ENCODE data around the gene CPSF7.
A peak's percentile ranks its signal among the peaks of the same experiment; 100 is the strongest.
"Not testable (repeated sequence)": the region's sequence is repeated elsewhere in the genome, so short reads cannot be mapped to it uniquely, and the experiment has no call there.

CPSF7 gene

DNA sequence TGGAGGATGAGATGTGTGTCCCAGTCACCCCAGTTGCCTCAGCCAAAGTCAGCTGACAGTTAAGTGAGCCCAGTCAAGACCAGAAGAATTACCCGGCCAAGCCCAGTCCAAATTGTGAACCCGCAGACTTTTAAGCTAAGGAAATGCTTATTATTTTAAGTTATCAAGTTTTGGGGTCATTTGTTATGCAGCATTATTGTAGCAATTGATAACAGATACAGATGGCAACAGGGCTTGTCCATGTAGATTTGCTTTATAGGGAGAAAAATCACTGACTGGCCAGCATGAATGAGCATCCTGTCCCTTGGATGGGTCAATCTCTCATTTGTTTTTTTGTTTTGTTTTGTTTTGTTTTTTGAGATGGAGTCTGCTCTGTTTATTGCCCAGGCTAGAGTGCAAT lies 23.1 kb upstream of the CPSF7 start:
- no peak for ATAC-seq
- Mint-ChIP-seq H3K9me3 (no peaks in the 10 kb centered on the region), H3K4me3 (no peak overlapping the region), H3K4me1 (no peaks in the 10 kb centered on the region), H3K27ac (no peak overlapping the region), H3K27me3 (no peaks in the 10 kb centered on the region), H3K36me3 (peaks cover 42% of the 10 kb centered on the region)

DNA sequence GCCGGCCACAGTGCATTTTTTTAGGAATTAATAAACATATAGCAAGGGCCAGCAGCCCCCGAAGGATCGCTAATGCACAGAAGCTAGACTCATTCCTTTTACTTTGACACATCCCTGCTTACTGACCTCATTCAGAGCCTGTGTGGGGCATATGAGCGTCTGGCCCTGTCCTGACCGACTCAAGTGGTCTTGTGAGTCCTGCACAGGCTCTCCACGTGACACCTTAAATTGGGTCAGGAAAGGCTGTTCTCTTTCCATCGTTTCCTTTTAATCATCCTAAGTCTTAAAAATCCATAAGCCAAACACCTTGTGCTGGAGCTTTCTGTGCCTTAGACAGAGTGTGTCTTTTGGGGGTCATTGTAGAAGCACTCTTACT lies 18.8 kb upstream of the CPSF7 start:
- Mint-ChIP-seq H3K4me3 (no peak overlapping the region), H3K36me3 (peaks cover 40% of the 10 kb centered on the region), H3K27me3 (no peaks in the 10 kb centered on the region), H3K9me3 (no peaks in the 10 kb centered on the region), H3K27ac (no peak overlapping the region), H3K4me1 (no peaks in the 10 kb centered on the region)
- ATAC-seq = no peak

DNA sequence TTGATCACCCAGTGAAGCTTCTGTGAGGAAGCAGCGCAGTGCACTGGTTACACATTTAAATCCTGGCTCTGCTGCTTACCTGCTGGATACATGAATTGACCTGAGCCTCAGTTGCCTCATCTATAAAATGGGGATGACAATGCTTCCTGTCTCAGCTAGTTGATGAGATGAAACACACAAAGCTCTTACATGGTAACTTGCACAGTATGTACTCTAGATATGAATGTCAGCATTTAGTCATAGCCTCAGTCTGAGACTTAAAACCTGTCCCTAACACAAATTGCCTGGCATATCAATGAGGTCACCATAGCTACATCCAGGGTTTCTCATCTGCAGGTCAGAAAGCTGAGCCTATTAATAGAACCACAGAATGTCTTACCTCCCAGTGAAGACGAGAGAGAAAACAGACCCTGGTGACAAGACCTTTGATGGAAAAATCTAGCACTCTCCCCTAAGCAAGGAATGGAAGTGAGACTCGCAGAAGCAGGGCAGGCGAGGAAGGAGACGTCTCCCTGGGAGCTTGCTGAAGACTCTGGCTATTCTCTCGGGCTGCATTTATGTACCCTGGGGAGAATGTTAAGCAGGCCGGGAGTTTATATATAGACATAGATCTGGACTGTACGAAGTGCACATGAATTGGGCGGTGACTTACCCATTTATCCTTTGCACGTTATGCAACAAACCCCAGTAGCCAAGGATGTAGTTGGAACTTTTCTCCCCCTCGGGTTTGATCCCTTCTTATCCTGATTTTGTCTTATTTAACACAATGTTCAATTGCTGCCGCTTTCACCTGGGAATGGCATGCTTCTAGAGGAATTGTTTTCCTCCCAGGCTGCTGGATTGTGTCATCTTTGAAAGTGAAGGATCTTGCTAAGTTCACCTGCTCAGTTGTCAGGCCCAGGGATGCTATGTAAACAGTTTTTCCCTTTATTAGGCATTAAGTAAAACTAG lies 18.1 kb upstream of the CPSF7 start:
- Mint-ChIP-seq H3K27ac (no peak overlapping the region), H3K36me3 (peaks cover 46% of the 10 kb centered on the region), H3K4me1 (peaks cover 6% of the 10 kb centered on the region), H3K27me3 (no peaks in the 10 kb centered on the region), H3K4me3 (no peak overlapping the region), H3K9me3 (no peaks in the 10 kb centered on the region)
- ATAC-seq = no peak

DNA sequence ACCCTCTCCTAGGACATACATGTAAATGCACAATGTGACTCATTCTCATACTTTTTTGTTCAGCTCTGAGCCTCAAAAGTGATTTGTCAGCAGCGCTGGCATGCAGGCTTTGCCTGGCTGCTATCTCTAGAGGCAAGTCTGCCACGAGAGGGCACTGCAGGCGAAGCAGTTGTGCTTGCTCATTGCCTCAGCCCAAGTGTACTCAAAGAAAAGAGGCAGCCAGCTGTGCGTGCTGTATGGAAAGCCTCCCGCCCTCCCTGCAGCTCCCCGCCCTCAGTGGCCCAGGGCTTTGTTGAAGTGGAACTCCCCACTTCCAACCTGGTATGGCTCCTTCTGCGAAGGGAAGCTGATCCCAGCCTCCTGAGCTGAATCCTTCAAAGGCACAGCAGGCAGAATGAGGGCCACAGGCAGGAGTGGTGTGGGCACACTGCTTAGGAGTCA lies 16.5 kb upstream of the CPSF7 start:
- Mint-ChIP-seq H3K36me3 (peaks cover 53% of the 10 kb centered on the region), H3K9me3 (no peaks in the 10 kb centered on the region), H3K27ac (no peak overlapping the region), H3K27me3 (no peaks in the 10 kb centered on the region), H3K4me3 (no peak overlapping the region), H3K4me1 (peaks cover 11% of the 10 kb centered on the region)
- peak; percentile 88 for ATAC-seq

DNA sequence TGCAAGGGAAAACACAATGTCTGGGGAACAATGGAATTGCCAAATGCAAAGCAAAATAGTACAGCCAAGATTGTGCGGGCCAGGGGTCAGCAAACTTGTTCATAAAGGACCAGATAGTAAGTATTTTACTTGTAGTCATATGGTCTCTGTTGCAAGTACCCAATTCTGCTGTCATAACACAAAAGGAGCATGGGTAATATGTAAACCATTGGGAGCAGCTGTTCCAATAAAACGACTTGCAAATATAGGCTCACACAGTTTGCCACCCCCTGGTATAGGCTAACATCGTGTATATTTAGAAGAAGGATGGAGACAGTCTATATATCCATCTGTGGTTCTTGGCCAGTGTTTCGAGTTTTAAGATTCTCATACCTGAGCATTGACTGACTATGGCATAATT lies 15.7 kb upstream of the CPSF7 start:
- peaks cover 11% of the 10 kb centered on the region for H3K4me1 Mint-ChIP-seq
- H3K27ac Mint-ChIP-seq = no peak overlapping the region
- no peak overlapping the region for H3K4me3 Mint-ChIP-seq
- H3K9me3 Mint-ChIP-seq = no peaks in the 10 kb centered on the region
- ATAC-seq = no peak
- H3K27me3 Mint-ChIP-seq = no peaks in the 10 kb centered on the region
- peaks cover 53% of the 10 kb centered on the region for H3K36me3 Mint-ChIP-seq

DNA sequence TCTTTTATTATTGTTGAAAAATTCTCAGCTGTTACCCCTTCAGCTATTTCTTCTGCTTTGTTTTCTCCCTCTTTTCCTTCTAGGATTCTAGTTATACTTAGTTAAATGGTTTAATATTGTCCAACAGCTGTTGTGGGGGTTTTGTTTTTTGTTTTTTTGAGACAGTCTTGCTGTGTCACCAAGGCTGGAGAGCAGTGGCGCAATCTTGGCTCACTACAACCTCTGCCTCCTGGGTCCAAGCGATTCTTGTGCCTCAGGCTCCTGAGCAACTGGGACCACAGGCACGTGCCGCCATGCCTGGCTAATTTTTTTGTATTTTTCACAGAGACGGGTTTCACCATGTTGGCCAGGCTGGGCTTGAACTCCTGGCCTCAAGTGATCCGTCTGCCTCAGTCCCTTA lies 12.8 kb upstream of the CPSF7 start:
- Mint-ChIP-seq H3K27me3 (no peaks in the 10 kb centered on the region), H3K36me3 (peaks cover 57% of the 10 kb centered on the region), H3K27ac (no peak overlapping the region), H3K9me3 (no peaks in the 10 kb centered on the region), H3K4me3 (no peak overlapping the region), H3K4me1 (peaks cover 11% of the 10 kb centered on the region)
- ATAC-seq = no peak

DNA sequence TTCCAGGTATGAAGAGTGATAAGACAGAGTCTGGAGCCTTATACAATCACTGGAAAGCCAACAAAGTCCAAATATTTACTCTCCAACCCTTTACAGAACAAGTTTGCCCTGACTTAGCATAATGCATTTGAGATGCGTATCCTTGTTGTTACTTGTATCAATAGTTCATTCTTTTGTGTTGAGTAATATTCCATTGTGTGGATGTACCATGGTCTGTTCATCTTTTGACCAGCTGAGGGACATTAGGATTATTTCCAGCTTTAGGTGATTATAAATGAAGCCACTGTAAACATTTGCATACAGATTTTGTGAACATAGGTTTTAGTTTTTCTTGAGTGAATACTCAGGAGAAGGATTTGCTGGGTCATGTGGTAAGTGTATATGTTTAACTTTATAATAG lies 9.8 kb upstream of the CPSF7 start:
- ATAC-seq = no peak
- Mint-ChIP-seq H3K27ac (no peak overlapping the region), H3K27me3 (no peaks in the 10 kb centered on the region), H3K36me3 (peaks cover 59% of the 10 kb centered on the region), H3K4me1 (peaks cover 33% of the 10 kb centered on the region), H3K4me3 (no peak overlapping the region), H3K9me3 (no peaks in the 10 kb centered on the region)

DNA sequence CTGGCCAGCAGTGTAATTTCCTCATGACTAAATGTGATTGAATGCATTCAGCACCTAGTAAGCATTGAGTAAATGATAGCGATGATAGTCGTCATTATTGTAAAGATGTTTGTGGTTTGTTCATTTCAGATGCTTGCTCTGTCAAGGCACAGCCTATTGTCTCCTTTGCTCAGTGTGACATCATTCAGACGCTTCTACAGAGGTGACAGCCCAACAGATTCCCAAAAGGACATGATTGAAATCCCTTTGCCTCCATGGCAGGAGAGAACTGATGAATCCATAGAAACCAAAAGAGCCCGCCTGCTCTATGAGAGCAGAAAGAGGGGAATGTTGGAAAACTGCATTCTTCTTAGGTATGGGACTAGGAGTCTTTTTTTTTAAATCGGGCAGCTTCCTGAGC lies 7.7 kb upstream of the CPSF7 start:
- H3K27ac Mint-ChIP-seq = no peak overlapping the region
- peaks cover 39% of the 10 kb centered on the region for H3K4me1 Mint-ChIP-seq

DNA sequence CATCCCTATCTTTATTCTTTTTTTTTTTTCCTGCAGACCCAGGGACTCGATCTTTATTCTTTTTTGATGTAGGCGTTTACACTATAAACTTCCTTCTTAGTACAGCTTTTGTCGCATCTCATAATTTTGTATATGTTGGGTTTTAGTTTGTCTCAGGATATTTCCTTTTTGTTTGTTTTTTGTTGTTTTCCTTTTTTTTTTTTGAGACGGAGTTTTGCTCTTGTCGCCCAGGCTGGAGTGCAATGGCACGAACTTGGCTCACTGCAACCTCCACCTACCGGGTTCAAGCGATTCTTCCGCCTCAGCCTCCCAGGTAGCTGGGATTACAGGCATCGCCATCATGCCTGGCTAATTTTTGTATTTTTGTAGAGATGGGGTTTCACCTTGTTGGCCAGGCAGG lies 1.1 kb upstream of the CPSF7 start:
- not testable (repeated sequence) for H3K27me3 Mint-ChIP-seq, H3K9me3 Mint-ChIP-seq, ATAC-seq
- H3K4me3 Mint-ChIP-seq = peak overlapping the region; percentile 93
- H3K27ac Mint-ChIP-seq = peak overlapping the region; percentile 97
- peaks cover 19% of the 10 kb centered on the region for H3K36me3 Mint-ChIP-seq
- H3K4me1 Mint-ChIP-seq = peaks cover 61% of the 10 kb centered on the region

More for the DNA sequence above, 7.7 kb upstream of the CPSF7 start:
- no peak for ATAC-seq
- H3K4me3 Mint-ChIP-seq = no peak overlapping the region
- peaks cover 48% of the 10 kb centered on the region for H3K36me3 Mint-ChIP-seq
- H3K27me3 Mint-ChIP-seq = no peaks in the 10 kb centered on the region
- no peaks in the 10 kb centered on the region for H3K9me3 Mint-ChIP-seq

DNA sequence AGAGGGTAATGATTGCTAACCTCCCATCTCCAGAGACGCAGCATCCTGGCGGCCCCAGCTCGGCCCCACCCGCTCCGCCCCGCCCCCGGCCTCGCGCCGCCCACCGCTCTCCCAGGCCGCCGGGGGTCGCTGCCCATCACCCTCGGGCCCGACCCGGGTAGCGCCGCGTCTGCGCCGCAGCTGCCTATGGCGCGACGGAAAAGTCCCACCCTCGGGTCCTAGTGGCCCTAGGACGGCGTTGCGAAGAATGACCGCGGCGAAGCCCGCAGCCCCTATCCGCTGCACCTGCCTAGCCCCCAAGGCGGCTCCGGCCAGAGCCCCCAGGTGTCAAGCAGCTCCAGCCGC lies 457 bp downstream of the CPSF7 start:
- H3K27me3 Mint-ChIP-seq = no peaks in the 10 kb centered on the region
- peaks cover 66% of the 10 kb centered on the region for H3K4me1 Mint-ChIP-seq
- H3K9me3 Mint-ChIP-seq = no peaks in the 10 kb centered on the region
- H3K27ac Mint-ChIP-seq = peak overlapping the region; percentile 97
- H3K4me3 Mint-ChIP-seq = peak overlapping the region; percentile 93
- ATAC-seq = peak; percentile 79
- H3K36me3 Mint-ChIP-seq = peaks cover 24% of the 10 kb centered on the region

DNA sequence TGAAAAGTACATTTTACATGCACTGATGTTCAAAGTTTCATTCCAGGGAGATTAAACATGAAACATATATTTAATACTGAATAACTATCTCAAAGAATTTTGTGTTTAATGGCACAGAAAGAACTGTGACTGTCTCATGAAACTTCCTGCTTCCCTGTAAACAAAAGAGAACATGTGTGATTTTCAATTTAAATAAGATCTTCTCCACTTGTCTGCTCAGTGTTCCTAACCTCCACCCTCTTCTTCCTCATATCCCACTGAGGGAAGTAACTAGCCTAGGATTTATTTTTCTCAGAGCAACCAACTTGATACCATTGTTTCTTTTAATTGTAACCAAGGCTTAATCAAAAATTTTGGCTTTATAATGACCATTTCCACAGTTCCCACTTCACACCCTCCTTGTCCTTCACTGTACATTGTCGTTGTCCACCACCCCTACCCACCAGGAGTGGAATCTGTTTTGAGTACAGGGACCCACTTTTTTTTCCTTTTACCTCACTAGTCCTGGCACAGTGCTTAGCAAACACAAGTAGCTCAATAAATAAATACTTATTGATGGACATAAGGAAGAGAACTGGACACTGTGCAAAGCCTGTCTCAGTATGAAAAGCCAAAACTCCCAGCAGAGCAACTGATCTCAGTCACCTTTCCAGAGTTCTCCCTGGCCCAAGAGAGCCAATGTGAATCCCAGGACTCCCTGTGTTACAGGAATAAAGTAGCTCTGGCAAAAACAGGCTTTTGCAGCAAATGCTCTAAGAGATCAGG lies 4.2 kb downstream of the CPSF7 start:
- Mint-ChIP-seq H3K27ac (no peak overlapping the region), H3K27me3 (no peaks in the 10 kb centered on the region), H3K36me3 (peaks cover 26% of the 10 kb centered on the region), H3K4me1 (peaks cover 43% of the 10 kb centered on the region), H3K4me3 (no peak overlapping the region), H3K9me3 (no peaks in the 10 kb centered on the region)
- ATAC-seq = no peak

DNA sequence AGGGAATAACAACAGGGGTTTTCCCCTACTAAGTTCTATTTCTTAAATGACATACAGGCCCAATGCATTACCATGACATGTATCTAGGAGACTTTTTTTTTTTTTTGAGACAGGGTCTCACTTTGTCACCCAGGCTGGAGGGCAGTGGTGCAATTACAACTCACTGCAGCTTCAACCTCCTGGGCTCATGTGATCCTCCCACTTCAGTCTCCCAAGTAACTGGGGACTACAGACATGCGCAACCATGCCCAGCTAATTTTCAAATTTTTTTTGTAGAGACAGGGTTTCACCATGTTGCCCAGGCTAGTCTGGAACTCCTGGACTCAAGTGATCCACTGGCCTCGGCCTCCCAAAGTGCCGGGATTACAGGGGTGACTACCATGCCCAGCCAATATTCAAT lies 7.5 kb downstream of the CPSF7 start:
- ATAC-seq = no peak
- no peaks in the 10 kb centered on the region for H3K9me3 Mint-ChIP-seq
- H3K27me3 Mint-ChIP-seq = no peaks in the 10 kb centered on the region
- no peak overlapping the region for H3K4me3 Mint-ChIP-seq
- peaks cover 54% of the 10 kb centered on the region for H3K36me3 Mint-ChIP-seq
- H3K27ac Mint-ChIP-seq = no peak overlapping the region
- H3K4me1 Mint-ChIP-seq = peaks cover 35% of the 10 kb centered on the region

DNA sequence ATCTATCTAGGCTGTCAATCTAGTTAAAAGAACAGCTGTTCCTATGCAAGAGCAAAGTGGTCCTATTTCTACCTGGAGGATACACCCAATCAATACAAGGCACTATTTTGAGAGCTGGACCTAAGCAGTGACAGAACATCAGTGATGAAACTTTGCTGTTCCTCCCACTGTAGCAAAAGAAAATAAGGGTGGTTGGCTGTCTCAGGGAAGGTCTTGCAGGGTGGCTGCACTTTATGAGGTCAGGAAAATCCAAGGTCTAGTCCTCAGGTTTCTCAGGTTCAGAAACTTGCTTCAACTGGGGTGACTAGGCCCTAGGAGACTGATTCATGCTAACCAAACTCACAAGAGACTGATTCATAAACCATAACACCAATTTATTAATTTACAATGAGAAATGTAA lies 11.6 kb downstream of the CPSF7 start:
- Mint-ChIP-seq H3K4me3 (no peak overlapping the region), H3K4me1 (peaks cover 17% of the 10 kb centered on the region), H3K36me3 (peaks cover 76% of the 10 kb centered on the region), H3K27ac (no peak overlapping the region), H3K9me3 (no peaks in the 10 kb centered on the region), H3K27me3 (no peaks in the 10 kb centered on the region)
- ATAC-seq = no peak

DNA sequence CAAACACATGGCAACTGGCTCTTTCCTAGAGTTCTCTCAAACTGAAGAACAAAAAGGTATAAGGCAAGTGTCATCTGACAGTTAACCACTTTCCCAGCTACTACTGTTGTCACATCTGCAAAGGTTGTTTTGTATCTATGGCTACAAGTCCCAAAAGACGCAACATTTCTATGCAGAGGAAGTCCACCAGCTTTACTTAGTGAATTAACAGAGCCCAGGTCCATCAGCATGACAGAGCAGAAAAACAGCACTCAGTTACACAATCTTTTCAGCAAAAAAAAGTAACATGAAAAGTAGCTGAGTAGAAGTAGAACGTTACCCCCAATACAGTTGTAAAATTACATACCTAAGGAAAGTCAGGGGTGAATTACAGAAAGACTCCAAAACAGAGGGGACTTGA lies 12.1 kb downstream of the CPSF7 start:
- H3K9me3 Mint-ChIP-seq = no peaks in the 10 kb centered on the region
- H3K27me3 Mint-ChIP-seq = no peaks in the 10 kb centered on the region
- no peak overlapping the region for H3K27ac Mint-ChIP-seq
- no peak overlapping the region for H3K4me3 Mint-ChIP-seq
- peaks cover 14% of the 10 kb centered on the region for H3K4me1 Mint-ChIP-seq
- peaks cover 76% of the 10 kb centered on the region for H3K36me3 Mint-ChIP-seq
- no peak for ATAC-seq

DNA sequence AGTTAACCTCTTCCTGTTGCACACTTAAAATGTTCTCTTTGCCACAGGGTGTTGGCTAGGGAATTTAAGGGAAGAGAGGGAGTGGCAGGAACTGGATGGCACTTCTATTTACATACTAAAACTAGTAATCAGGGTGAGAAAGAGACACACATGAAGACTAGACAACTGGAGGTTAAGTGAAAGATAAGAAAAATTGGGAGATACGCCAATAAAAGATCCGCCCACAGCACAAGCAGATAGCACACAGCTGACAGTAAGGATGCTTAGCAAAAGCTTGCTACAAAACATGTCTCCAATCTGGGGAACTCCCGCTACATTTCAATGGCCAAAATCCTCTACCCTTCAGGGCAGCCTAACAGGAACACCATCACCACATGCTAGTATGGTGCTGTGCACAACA lies 12.8 kb downstream of the CPSF7 start:
- Mint-ChIP-seq H3K27me3 (no peaks in the 10 kb centered on the region), H3K4me1 (peaks cover 9% of the 10 kb centered on the region), H3K27ac (no peak overlapping the region), H3K9me3 (no peaks in the 10 kb centered on the region), H3K4me3 (no peak overlapping the region), H3K36me3 (peaks cover 79% of the 10 kb centered on the region)
- ATAC-seq = no peak

DNA sequence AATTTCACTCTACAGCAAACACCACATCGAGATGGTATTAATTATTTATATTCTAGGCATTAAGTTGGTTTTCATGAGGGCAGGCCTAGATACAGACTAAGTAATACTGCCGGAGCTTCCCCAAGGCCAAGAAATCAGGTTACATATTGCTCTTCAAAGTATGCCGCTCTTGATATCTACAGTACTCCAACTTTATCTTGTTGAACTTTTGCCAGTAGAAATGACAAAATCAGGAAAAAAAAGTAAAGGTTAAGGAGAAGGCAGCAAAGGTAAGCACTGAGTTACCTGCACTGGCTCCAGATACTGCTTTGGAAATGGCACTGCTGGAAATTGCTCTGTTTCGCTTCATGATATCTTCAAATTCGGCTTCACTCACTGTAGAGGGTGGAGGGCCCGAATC lies 14.4 kb downstream of the CPSF7 start:
- Mint-ChIP-seq H3K27ac (peak overlapping the region; percentile 50), H3K4me3 (no peak overlapping the region), H3K27me3 (no peaks in the 10 kb centered on the region), H3K36me3 (peaks cover 83% of the 10 kb centered on the region), H3K4me1 (peaks cover 9% of the 10 kb centered on the region), H3K9me3 (no peaks in the 10 kb centered on the region)
- ATAC-seq = no peak

Measured in stimulated activated memory B cell treated with anti-CD40 and anti-IgM and Interleukin-4, amounts not matched to agents 10 μg/mL and 1 μg/mL and 100 μg/mL, for 72 hours (primary cell).